ENCODE results near the gene FBXL7. TPM values are rescaled to one million over a fixed set of nuclear protein-coding genes. Genes with fewer than 3 reads are reported as not detected.

The FBXL7 gene
- polyA plus RNA-seq, 3 donors = not detected

GRCh38 chr5:15968993-15969392 is 469.0 kb downstream of the FBXL7 start:
- no peaks in the 10 kb centered on the region for H4K20me1 ChIP-seq (ENCODE audit: insufficient read depth, low read length)
- Mint-ChIP-seq H3K36me3 (no peaks in the 10 kb centered on the region), H3K27me3 (ENCODE audit: low read depth in 3 of 3) (no peaks in the 10 kb centered on the region), H3K4me1 (no peaks in the 10 kb centered on the region), H3K4me3 (no peak overlapping the region), H3K9me3 (peaks cover 3 to 28% (median 7%) of the 10 kb centered on the region in 7 donors), H3K27ac (no peak overlapping the region)
- H3K4me3 ChIP-seq (replicated peaks in 1 of 3; ENCODE audit: low read depth in 2 of 3, low read length in 3 of 3) = no peak overlapping the region
- DNase-seq = no peak
- H2AFZ ChIP-seq (ENCODE audit: insufficient read depth, low read depth, low read length, poor library complexity, severe bottlenecking) = no peak overlapping the region
- H3K4me2 ChIP-seq (replicated peaks; ENCODE audit: extremely low read depth, low read length, poor library complexity, severe bottlenecking) = no peak overlapping the region
- intact Hi-C loops (cut with micrococcal nuclease) = no loop called here
- no peak for TF ChIP-seq CTCF (IDR thresholded peaks at IDR 0.05)
- no peaks in the 10 kb centered on the region for H3K27me3 ChIP-seq (ENCODE audit: control insufficient read depth in 2 of 2, insufficient read depth in 2 of 2, low read length in 2 of 2)
- peaks cover 24% of the 10 kb centered on the region in 2 donors for H3K9me3 ChIP-seq (replicated peaks in 1 of 2; ENCODE audit: control insufficient read depth in 1 of 2, insufficient read depth in 1 of 2, low read length in 2 of 2)
- no peak overlapping the region for H3K27ac ChIP-seq (ENCODE audit: low read depth in 1 of 2, low read length in 2 of 2)
- no peaks in the 10 kb centered on the region for H3K4me1 ChIP-seq (ENCODE audit: control insufficient read depth in 1 of 2, insufficient read depth in 2 of 2, low read length in 2 of 2)
- WGBS (ENCODE audit: insufficient coverage) = 87% methylated on average over 4 of the region's 4 CpGs
- H3K9ac ChIP-seq (ENCODE audit: insufficient read depth, low read length, poor library complexity, severe bottlenecking) = no peak overlapping the region
- no peaks in the 10 kb centered on the region for H3K36me3 ChIP-seq (replicated peaks in 1 of 2; ENCODE audit: control insufficient read depth in 1 of 2, insufficient read depth in 2 of 2, low read length in 2 of 2)
- H3K79me2 ChIP-seq (ENCODE audit: insufficient read depth, low read length) = no peaks in the 10 kb centered on the region

DNA sequence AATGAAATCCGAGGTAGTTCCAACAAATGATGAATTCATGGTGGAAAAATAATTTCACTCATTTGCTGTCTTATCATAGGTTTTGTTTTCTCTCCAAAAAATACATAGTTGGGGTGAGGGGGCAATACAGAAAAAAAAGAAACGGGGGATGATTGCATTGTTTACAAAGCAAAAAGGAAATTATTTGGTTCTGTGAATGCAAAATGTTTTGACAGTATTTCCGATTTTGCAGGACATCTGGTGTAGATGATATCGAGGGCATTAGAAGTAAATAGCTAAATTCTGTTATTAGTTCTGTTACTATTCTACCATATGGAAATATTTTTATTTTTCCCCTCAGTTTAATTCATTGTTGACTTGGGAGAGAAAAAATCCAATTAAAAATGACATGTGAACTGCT is 477.9 kb downstream of the FBXL7 start:
- Mint-ChIP-seq H3K27ac (no peak overlapping the region), H3K36me3 (no peaks in the 10 kb centered on the region), H3K9me3 (peaks cover 0 to 14% (median 5%) of the 10 kb centered on the region in 7 donors), H3K4me1 (no peaks in the 10 kb centered on the region), H3K27me3 (ENCODE audit: low read depth in 3 of 3) (no peaks in the 10 kb centered on the region), H3K4me3 (no peak overlapping the region)
- no peak for DNase-seq
- no peaks in the 10 kb centered on the region for H4K20me1 ChIP-seq (ENCODE audit: insufficient read depth, low read length)
- H3K27me3 ChIP-seq (ENCODE audit: control insufficient read depth in 2 of 2, insufficient read depth in 2 of 2, low read length in 2 of 2) = no peaks in the 10 kb centered on the region
- no peak overlapping the region for H3K9ac ChIP-seq (ENCODE audit: insufficient read depth, low read length, poor library complexity, severe bottlenecking)
- no peak for TF ChIP-seq CTCF (IDR thresholded peaks at IDR 0.05)
- no peaks in the 10 kb centered on the region for H3K4me1 ChIP-seq (ENCODE audit: control insufficient read depth in 1 of 2, insufficient read depth in 2 of 2, low read length in 2 of 2)
- no peak overlapping the region for H3K4me2 ChIP-seq (replicated peaks; ENCODE audit: extremely low read depth, low read length, poor library complexity, severe bottlenecking)
- no peak overlapping the region for H3K4me3 ChIP-seq (replicated peaks in 1 of 3; ENCODE audit: low read depth in 2 of 3, low read length in 3 of 3)
- no peak overlapping the region for H2AFZ ChIP-seq (ENCODE audit: insufficient read depth, low read depth, low read length, poor library complexity, severe bottlenecking)
- intact Hi-C loops (cut with micrococcal nuclease) = no loop called here
- H3K9me3 ChIP-seq (replicated peaks in 1 of 2; ENCODE audit: control insufficient read depth in 1 of 2, insufficient read depth in 1 of 2, low read length in 2 of 2) = peaks cover 2 to 14% of the 10 kb centered on the region in 2 donors
- H3K79me2 ChIP-seq (ENCODE audit: insufficient read depth, low read length) = no peaks in the 10 kb centered on the region
- H3K27ac ChIP-seq (ENCODE audit: low read depth in 1 of 2, low read length in 2 of 2) = no peak overlapping the region
- no CpG with 5 or more reads among the region's 4 CpGs for WGBS (ENCODE audit: insufficient coverage)
- H3K36me3 ChIP-seq (replicated peaks in 1 of 2; ENCODE audit: control insufficient read depth in 1 of 2, insufficient read depth in 2 of 2, low read length in 2 of 2) = no peaks in the 10 kb centered on the region

Data from CD14-positive monocyte (primary cell).